GM19035 (cell line): ENCODE data around the gene TACC2.
"Not testable (repeated sequence)": the region's sequence is repeated elsewhere in the genome, so short reads cannot be mapped to it uniquely, and the experiment has no call there.

Source experiments
- ATAC-seq: cut with Tn5 transposase; IDR thresholded peaks from one replicate; pipeline ENCODE4 v1.9.1; 2021; ENCODE audit not compliant: unreplicated experiment

The TACC2 gene

DNA sequence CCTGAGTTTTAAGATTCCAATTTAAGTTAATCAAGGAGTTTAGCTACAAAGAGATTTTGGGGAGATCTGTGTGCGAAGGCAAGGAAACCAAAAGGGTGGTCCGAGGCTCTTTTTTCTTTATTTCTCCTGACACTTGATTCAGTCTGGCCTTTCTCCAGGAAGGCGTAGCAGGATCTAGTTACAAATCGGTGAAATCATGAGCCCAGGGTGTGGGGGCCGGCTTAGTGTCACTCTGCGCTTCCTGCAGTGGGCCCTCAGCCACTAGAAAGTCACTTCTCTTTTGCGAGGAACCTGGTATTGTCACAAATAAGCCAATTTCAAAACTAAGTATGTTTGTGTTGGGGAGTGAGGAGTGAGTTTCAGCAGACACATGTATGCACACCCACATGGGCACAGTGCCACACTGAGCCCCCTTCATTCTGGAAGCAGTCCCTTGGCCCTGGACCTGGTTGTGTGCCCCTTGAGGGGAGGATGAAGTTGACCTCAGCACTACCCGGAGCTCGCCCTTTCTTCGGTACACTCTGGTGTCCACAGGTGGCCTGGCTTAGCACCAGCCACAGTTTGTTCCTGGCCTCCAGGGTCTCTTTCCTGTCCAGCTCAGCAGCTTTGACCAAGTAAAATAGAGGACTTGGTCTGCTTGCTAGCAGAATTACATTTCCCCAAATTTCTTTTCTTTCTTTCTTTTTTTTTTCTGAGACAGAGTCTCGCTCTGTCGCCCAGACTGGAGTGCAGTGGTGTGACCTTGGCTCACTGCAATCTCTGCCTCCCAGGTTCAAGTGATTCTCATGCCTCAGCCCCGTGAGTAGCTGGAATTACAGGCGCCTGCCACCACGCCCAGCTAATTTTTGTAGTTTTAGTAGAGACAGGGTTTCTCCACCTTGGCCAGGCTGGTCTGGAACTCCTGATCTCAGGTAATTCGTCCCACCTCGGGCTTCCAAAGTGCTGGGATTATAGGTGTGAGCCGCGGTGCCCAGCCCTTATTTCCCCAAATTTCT lies 198.2 kb downstream of the TACC2 start:
- ATAC-seq, result no peak

DNA sequence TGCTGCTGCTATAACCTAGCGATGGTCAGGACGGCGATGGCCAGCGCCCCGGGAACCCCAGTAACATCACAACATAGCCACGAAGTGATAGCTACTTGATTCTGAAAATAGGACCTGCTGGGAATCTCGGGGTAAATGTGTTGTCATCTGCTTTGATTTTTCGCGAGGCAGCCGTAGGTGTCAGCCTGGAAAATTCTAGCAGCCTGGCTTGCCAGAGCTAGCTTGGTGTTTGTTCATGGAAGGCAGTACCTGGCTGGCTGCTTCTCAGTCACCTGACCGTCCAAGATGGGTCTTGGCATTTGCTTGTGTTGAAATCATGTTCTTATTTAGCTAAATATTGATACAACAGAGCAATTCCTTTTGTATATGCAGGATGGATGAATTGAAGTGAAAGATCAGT lies 199.7 kb downstream of the TACC2 start:
- ATAC-seq, result no peak

DNA sequence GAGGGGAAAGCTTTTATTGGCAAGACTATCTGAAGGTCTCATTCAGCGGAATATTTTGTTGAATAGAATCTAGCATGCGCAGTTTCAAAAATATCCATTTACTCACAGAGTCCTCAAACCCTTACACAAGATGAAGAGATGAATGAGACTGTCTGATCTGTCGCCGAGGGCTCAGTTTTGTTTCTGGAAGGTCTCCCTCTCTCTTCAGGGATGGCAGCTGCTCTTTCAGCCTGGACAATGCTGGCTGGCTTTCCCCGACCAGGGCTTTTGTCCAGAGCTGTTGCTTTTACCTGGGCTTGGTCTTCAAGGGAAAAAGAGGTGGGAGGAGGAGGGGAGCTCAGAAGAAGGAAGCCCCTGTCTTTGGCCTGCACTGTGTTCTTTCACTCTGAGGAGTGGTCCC lies 200.2 kb downstream of the TACC2 start:
- ATAC-seq, result no peak

DNA sequence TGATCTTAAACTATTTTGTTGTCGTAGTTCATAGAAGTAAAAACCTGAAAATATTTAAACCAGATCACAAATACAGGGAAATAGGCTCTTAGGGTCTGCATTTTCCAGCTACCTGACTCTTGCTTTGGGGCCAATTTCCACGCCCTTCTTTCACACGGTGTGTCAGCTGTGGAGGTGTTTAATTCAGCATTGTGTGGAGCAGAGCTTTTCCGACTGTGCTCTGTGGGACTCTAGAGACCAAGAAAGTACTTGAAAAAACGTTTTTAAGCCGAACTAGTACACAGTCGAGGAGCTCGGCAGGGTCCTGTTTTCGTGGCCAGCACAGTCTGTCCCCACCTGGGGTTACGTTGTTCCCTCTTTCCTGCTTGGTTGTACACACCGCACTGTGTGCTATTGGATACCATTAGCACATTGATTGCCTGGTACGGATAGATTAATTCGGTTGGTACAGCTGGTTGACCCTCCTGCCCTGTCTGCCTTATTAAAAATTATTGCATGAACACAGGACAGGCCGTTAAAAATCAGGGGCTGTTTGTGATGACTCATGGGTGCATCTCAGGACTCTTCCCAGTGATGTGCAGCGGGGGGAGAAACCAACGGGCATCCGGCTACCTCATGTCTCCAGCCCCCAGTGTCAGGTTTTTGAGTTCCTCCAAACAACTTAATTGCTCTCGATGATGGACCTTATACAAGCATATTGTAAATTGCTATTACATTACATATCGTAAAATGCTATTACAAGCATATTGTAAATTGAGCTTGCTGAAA lies 201.4 kb downstream of the TACC2 start:
- no peak for ATAC-seq

DNA sequence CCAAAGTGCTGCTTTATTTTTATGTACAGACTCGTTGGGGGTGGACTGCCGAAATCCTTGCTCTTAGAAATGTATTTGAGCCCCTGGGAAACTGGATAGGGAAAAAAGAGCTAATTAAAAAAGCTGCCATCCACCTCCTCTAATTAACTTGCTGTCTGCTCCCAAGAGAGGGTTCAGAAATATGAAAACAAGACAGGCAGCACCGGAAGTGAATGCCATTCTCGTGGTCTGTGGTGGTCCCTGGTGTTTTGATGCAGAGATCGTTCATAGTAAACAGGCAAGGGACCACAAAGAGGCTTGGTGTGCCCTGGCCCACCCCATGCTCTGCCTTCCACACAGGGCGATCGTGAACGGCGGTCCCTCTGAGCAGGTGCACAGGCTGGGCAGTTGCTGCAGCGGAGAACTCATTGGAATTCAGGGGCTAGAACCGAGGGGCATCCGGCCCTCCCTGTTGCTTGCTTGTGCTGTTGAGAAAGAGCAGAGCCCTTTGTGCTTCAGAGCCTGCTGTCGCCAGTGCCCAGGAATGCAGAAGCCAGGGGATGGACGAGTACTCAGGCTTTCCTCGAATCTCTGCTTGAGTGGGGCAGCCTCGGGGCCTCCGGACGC lies 203.1 kb downstream of the TACC2 start:
- ATAC-seq, result no peak

DNA sequence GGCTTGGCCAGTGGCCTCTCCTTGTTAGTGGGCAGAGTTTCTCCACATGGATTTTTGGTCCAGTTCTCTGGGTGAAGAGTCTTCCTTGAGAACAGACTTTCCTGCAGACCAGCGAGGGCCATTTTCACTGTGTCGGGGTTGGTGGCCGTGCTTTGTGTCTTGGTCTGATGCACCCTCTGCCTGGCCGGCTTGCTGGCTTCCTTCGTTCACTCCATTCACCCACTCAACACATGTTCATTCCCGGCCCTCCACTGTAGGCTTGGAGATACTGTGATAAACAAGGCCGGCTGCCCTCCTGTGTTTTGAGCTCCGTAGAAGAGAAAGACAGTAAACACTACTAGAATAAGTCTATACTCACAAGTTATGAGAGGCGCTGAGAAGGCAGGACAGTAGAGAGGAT lies 205.3 kb downstream of the TACC2 start:
- no peak for ATAC-seq

DNA sequence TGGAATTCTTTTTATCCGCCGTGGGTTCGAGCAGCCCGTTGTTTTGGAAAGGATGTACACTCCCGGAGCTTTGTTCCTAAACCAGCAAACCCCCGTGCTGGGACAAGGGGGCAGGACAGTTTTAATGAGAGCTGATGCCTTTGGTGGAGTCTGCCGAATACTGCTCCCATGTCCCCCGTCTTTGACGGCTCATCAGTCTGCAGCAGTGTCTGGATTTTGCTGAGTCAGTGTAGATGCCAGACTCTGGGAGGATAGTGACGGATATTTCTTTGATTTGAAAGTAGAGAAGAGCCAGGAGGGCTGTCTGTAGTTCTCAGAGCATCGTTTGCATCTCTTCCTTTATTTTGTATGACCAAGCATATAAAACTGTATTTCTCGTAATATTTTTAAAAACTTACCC lies 207.3 kb downstream of the TACC2 start:
- ATAC-seq, result no peak

DNA sequence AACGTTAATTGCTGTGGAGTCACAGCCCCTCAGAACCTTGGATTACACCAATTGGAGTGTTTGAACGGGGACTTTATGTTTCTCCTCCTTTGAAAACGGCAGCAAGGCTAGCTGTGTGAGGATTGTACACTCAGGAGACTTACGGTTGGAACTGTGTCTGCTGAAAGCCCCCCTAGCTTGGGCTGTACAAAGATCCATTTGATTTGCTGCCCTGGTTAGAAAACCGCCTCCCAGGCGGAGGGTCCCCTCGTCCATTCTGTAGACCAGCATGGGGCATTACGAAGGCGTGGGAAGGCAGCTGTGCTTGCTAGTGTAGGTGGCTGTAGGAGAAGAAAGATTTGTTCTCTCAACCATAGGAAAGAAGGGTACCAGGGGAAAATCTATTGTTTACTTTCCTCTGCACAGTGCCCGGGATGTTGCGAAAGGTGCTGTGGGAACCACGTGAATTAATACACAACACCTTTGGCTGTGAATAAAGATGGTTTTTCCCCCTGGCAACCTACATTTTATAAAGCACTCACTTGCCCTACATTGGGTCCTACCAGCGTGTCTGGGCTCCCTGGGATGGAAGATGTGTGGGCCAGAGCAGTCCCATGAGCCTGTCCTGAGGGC lies 208.8 kb downstream of the TACC2 start:
- ATAC-seq, result no peak

DNA sequence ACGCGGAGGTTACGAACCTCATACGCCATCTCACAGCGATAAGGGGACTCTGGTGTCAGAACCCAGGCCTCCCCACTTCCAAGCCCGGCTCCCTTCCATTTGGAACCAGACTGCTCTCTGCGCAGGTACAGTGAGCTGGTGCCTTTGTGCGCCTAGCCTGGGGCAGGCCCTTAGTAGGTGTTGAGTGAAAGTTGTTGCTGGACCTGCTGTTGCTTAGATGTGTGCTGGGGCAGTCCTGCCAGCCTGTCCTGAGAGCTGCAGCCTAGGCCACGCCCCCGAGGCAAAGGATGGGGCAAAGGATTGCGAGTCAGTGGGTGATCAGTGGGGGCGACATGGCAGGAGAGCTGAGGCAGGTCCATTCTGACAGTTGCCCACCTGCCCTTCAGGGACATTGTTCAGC lies 209.7 kb downstream of the TACC2 start:
- ATAC-seq, result no peak

DNA sequence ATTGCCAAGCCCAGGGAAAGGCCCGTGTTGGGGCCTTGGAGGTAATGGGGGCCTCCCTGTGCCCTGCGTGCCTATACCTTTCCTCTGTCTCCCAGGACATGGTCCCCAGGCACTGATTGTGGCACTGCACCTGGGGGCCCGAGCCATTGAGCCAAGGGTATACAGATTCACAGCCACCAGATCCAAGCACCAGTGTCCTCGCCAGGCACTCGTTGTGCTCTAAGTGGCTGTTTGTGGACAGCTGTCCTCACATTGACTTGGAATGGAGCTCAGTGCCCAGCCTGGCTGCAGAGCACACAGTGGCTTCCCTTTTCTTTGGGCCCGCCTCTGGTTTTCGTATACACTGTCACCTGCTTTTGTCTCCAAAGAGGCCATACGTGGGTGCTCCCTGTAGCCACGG lies 210.1 kb downstream of the TACC2 start:
- no peak for ATAC-seq

DNA sequence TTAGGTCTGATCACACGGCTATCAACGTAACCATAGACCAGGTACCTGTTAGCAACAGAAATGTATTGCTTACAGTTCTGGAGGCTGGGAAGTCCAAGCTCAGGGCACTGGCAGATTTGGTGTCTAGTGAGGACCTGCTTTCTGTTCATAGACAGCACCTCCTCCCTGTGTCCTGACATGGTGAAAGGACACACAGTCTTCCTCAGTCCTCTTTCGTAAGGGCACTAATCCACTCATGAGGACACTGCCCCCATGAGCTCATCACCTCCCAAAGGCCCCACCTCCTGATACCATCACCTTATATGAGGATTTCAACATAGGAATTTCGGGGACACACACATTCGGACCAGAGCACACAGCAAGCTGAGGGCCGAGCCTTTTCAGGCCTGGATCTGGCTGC lies 210.7 kb downstream of the TACC2 start:
- no peak for ATAC-seq

DNA sequence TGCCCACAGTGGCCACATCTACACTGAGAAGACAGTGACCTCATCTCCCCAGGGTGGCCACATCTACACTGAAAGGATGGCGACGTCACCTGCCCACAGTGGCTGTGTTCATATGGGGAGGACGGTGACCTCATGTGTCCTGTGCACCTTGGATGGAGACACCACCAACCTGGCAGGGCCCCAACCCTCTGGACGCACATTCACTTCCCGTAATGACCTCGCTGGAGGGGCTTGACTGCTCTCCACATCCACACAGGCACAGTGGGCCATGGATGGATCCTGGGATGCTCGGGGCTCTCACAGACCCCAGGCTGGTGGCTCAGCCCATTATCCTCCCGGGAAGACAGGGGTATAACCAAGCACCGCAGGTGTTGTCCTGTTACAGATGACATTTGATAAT lies 212.4 kb downstream of the TACC2 start:
- ATAC-seq, result no peak

DNA sequence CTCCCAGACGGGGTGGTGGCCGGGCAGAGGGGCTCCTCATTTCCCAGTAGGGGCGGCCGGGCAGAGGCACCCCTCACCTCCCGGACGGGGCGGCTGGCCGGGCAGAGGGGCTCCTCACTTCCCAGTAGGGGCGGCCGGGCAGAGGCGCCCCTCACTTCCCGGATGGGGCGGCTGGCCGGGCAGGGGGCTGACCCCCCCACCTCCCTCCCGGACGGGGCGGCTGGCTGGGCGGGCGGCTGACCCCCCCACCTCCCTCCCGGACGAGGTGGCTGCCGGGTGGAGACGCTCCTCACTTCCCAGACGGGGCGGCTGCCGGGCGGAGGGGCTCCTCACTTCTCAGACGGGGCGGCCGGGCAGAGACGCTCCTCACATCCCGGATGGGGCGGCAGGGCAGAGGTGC lies 214.2 kb downstream of the TACC2 start:
- not testable (repeated sequence) for ATAC-seq

DNA sequence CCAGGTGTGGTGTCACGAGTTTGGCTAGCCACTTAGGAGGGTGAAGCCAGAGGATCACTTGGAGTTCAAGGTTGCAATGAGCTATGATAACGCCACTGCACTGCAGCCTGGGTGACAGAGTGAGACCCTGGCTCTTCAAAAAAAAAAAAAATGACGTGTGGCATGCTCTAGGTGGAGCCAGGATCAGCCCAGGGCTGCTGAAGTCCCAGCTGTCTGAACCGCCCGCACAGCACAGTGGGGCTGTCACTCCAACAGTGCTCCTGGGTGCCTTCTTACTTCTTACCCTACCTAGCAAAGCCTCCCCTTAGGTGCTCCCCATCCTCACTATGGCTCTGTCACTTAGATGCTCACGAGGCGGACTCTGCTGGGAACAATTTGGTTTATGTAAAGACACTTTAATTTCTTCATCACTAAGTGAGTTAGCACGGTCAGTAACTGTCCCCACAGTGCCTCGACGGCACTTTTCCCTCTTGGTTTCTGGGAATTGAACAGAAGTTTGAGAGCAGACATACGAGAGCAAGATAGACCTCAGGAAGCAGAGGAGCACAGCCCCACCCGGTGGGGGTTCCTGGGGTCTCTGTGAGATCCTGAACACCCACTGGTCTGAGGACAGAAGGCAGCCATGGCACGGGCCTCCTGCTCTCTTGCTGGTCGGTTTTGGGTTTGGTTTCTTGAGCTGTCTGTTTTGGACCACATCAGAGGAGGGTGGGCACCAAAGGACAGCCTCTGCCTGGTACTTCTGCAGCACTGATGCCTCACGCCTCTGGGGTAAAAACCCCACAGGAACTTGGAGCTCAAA lies 215.9 kb downstream of the TACC2 start:
- no peak for ATAC-seq

DNA sequence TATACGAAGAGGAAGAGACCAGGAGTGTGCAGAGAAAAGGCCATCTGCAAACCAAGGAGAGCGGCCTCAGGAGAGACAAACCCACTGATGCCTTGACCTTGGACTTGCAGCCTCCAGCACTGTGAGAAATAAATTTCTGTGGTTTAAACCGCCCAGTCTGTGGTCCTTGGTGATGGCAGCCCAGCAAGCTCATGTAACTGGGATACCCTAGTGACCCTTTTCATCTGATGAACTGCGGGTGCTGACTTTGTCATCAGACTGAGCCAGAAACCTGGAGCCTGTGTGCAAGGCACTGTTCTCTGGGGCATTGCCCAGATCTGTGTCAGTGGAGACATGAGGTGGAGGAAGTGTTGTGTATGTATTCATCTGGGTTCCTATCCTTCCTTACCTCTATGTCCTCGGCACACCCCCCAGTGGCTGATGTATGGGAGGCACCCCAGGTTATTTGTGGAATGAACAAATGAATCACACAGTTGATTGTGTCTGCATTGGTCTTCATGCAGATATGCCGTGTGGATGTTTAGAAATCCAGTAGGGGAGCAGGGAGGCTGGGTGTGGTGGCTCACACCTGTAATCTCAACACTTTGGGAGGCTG lies 217.6 kb downstream of the TACC2 start:
- ATAC-seq, result no peak

DNA sequence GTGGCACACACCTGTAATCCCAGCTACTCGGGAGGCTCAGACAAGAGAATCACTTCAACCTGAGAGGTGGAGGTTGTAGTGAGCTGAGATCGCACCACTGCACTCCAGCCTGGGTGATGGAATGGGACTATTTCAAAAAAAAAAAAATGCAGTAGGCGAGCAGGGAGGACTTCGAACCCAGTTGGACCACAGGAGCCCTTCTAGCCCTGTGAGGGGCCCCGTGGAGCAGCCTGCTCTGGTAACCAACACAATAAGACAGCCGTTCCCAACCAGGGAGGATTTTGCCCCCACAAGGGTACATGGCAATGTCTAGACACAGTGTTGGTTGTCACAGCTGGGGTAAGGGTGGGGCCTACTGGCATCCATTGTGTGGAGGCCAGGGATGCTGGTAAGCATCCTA lies 218.2 kb downstream of the TACC2 start:
- ATAC-seq, result no peak

DNA sequence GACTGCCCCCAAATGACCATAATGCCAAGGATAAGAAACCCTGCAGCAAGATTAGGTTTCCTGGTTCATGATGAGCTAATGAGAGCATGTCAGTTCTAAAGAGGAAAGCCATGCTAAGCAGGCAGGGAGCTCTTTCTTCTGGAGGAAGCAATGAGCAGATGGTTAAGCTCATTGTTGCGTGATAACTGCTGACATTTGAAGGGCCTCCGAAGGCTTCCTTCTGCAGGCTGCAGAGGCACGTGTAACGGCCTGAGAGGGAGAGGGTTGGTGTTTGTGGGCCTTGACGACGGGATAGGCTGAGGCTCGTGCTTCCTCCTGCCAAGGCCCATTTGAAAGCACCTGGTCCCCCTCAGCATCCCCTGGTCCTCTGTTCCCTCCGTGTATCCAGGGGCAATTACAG lies 218.6 kb downstream of the TACC2 start:
- ATAC-seq, result no peak

DNA sequence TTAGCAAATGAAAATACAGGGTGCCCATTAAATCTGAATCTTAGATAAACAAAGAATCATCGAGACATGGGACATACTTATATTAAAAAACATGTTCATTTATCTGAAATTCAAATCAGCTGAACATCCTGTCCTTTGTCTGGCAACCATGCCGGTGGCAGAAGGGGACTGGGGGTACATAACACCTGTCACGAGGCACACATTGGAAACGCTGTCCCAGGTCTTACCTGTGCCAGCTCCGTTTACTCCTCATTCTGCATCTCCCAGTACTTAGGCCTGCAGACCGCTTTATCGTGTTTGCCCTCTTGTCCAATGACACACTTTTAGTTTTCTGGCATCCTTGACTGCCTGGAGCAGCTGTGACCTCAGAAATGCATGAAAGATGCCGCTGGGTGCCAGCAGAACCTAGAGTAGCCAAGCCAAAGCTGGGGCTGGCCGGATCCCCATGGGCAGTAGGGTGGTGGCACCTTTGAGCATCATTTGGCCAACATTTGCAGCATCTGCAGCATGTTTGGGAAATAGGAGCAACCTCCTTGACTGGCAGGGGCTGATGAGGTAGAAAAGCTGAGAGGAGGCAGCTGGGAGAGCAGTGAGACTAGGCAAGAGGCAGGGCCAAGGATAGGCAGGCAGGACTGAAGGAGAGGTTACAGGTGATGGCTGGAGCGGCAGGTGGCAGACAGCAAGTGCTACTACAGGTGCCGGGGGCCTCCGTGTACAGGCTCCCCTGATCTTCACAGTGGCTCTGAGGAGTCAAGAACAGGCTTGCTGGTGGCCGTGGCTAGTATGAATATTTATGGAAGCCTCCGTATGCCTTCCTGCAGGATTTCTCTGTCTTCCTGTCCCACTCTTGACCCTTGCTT lies 219.8 kb downstream of the TACC2 start:
- no peak for ATAC-seq
